ENCODE measurements around the gene RREB1.

- TF ChIP-seq EP300 (IDR thresholded peaks at IDR 0.05) (no peak), POLR2AphosphoS5 (IDR thresholded peaks at IDR 0.05) (no peak)
Measured at GRCh38 chr6:7290079-7290478, 182.3 kb downstream of the RREB1 start.

All from upper lobe of left lung (tissue), 4 donors.